PC-3 (cell line): Measurements from ENCODE around the gene PRRC2B.

Experiments
- CTCF ChIP-seq: fragments of 300-600 bp; sonication (generic); conservative IDR thresholded peaks from 2 replicates; pipeline ENCODE4 v1.5.1; 2017; ENCODE audit warnings: antibody characterized with exemption, low read depth, mild to moderate bottlenecking, low read length
- EZH2 ChIP-seq: fragments of 300-600 bp; sonication (generic); IDR thresholded peaks from one replicate; pipeline ENCODE4 v1.6.1; 2017; ENCODE audit warnings: antibody characterized with exemption, mild to moderate bottlenecking, low read length; ENCODE audit not compliant: unreplicated experiment

GRCh38 chr9:131477367-131477766 lies 83.5 kb downstream of the PRRC2B start:
- no peak for TF ChIP-seq CTCF
- TF ChIP-seq EZH2, result no peak
